K562 (cell line): Measurements from ENCODE around the gene SLC7A11.

Experiments
- NFIC ChIP-seq: fragments of 450-650 bp; IDR thresholded peaks from 2 replicates; pipeline ENCODE4 v1.6.1; 2017; ENCODE audit warnings: mild to moderate bottlenecking, inconsistent platforms
- TARDBP ChIP-seq: fragments of 450-650 bp; IDR thresholded peaks from 2 replicates; pipeline ENCODE4 v1.6.1; 2016
- ZNF224 ChIP-seq: sonication (generic); formaldehyde crosslinking; IDR thresholded peaks from 2 replicates; pipeline ENCODE4 v1.8.0; 2022; ENCODE audit warnings: mild to moderate bottlenecking, missing genetic modification reagents
- TF ChIP-seq, protein P1 (sequence below), 3 experiments: IDR thresholded peaks in 2 of 3; conservative IDR thresholded peaks in 1 of 3; 2 replicates each; pipeline ENCODE4 v1.5.1; 2011 to 2012; ENCODE audit warnings: low read length in 3 of 3, mild to moderate bottlenecking in 3 of 3, control low read depth in 2 of 3, improper control_type of control experiment in 1 of 3, inconsistent platforms in 1 of 3, low read depth in 1 of 3, mixed read lengths in 1 of 3, moderate library complexity in 1 of 3; ENCODE audit not compliant: insufficient read depth in 2 of 3

DNA sequence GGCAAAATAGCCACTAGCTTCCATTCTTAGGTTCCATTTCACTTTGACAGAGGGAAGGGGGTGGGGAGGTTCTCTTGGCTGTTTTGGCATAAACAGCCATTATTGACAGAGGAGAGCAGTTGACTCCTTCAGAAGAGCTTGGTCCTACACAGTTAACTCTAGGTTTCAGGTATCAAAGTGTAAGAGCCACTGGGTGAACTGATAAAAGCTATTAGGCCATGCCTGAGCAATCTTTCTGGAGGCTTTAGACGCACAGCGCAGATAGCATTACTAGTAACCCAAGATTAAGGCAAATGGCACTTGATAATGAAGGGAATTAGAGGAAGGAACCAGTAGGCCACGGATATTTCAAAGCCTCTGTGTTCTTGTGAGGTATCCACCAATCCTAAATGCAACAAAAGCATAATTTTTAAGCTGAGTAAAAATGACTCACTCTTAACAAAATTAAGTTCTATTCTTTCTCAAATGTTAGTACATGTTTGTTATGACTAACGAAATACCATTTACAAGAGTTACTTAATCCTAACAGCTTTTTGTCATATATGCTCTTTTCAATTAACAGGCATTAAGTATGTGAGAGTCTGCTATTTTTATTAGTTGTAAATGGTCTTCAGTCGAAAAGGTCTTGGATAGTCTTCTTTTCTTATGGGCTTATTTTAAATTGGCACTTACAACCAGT lies 53.6 kb downstream of the SLC7A11 start:
- TF ChIP-seq, protein P1, sequence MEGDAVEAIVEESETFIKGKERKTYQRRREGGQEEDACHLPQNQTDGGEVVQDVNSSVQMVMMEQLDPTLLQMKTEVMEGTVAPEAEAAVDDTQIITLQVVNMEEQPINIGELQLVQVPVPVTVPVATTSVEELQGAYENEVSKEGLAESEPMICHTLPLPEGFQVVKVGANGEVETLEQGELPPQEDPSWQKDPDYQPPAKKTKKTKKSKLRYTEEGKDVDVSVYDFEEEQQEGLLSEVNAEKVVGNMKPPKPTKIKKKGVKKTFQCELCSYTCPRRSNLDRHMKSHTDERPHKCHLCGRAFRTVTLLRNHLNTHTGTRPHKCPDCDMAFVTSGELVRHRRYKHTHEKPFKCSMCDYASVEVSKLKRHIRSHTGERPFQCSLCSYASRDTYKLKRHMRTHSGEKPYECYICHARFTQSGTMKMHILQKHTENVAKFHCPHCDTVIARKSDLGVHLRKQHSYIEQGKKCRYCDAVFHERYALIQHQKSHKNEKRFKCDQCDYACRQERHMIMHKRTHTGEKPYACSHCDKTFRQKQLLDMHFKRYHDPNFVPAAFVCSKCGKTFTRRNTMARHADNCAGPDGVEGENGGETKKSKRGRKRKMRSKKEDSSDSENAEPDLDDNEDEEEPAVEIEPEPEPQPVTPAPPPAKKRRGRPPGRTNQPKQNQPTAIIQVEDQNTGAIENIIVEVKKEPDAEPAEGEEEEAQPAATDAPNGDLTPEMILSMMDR (IDR thresholded peaks at IDR 0.05 in 2 of 3, conservative IDR thresholded peaks at IDR 0.05 in 1 of 3; ENCODE audit: insufficient read depth in 2 of 3, low read depth in 1 of 3, low read length in 3 of 3), result no peak
- no peak for TF ChIP-seq NFIC
- no peak for TF ChIP-seq TARDBP
- TF ChIP-seq ZNF224 (CRISPR knock-in tag), result no peak
